ENCODE data around the gene CYTH1.

DNA sequence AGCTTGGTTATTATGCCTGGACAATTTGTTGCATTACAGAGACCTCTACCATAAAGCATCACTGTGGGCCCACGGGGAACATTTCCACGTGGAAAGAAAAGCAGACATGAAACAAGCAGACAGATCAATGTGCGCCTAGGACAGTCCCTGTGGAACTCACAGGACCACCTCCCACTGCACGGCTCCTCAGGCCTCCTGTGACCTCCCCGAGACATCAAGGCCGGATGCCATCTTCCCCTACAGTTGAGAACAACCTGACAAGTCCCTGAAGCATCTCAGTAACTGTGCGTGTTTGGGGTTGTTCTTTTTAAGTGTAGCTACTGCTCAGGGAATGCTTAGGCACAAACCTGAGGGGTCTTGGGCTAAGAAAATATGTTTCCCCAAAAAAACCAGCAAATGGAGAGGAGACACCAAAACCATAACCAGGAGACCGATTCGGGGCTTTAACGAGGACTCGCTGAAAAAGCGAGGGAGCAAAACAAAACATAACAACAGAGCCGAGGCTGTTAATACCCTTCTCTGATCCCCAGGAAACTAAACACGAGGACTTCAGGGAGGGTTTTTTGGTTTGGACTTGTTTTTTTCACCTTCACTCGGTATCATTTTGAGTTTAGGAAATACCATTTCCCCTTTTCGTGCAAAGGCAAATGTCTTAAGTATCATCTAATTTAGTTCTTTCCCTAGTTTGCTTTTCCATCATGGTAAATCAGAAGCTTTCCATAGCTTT is 87.1 kb downstream of the CYTH1 start:
- TF ChIP-seq, protein P1, sequence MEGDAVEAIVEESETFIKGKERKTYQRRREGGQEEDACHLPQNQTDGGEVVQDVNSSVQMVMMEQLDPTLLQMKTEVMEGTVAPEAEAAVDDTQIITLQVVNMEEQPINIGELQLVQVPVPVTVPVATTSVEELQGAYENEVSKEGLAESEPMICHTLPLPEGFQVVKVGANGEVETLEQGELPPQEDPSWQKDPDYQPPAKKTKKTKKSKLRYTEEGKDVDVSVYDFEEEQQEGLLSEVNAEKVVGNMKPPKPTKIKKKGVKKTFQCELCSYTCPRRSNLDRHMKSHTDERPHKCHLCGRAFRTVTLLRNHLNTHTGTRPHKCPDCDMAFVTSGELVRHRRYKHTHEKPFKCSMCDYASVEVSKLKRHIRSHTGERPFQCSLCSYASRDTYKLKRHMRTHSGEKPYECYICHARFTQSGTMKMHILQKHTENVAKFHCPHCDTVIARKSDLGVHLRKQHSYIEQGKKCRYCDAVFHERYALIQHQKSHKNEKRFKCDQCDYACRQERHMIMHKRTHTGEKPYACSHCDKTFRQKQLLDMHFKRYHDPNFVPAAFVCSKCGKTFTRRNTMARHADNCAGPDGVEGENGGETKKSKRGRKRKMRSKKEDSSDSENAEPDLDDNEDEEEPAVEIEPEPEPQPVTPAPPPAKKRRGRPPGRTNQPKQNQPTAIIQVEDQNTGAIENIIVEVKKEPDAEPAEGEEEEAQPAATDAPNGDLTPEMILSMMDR (IDR thresholded peaks at IDR 0.05) = no peak
- TF ChIP-seq POLR2AphosphoS5 (IDR thresholded peaks at IDR 0.05; ENCODE audit: low read depth, low read length) = no peak
- TF ChIP-seq, protein P2, sequence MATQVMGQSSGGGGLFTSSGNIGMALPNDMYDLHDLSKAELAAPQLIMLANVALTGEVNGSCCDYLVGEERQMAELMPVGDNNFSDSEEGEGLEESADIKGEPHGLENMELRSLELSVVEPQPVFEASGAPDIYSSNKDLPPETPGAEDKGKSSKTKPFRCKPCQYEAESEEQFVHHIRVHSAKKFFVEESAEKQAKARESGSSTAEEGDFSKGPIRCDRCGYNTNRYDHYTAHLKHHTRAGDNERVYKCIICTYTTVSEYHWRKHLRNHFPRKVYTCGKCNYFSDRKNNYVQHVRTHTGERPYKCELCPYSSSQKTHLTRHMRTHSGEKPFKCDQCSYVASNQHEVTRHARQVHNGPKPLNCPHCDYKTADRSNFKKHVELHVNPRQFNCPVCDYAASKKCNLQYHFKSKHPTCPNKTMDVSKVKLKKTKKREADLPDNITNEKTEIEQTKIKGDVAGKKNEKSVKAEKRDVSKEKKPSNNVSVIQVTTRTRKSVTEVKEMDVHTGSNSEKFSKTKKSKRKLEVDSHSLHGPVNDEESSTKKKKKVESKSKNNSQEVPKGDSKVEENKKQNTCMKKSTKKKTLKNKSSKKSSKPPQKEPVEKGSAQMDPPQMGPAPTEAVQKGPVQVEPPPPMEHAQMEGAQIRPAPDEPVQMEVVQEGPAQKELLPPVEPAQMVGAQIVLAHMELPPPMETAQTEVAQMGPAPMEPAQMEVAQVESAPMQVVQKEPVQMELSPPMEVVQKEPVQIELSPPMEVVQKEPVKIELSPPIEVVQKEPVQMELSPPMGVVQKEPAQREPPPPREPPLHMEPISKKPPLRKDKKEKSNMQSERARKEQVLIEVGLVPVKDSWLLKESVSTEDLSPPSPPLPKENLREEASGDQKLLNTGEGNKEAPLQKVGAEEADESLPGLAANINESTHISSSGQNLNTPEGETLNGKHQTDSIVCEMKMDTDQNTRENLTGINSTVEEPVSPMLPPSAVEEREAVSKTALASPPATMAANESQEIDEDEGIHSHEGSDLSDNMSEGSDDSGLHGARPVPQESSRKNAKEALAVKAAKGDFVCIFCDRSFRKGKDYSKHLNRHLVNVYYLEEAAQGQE (IDR thresholded peaks at IDR 0.05; ENCODE audit: insufficient read depth in 1 of 2, low read depth in 2 of 2, low read length in 1 of 2) = no peak
- TF ChIP-seq TCF7L2 (IDR thresholded peaks at IDR 0.05; ENCODE audit: low read depth, low read length) = no peak
- TF ChIP-seq SIN3A (IDR thresholded peaks at IDR 0.05; ENCODE audit: borderline replicate concordance, insufficient read depth, low read depth, low read length) = no peak
